ENCODE results near the gene CYB5A. TPM values are rescaled to one million over a fixed set of nuclear protein-coding genes. Genes with fewer than 3 reads are reported as not detected.

The CYB5A gene
- polyA plus RNA-seq, 2 of the 4 experiments (the other 2 are of a cell fraction) = 132 to 267 TPM

GRCh38 chr18:74284191-74284979, 7.4 kb downstream of the CYB5A start:
- peaks cover 70% of the 10 kb centered on the region for H3K4me1 ChIP-seq
- ChIA-PET POLR2A (no interaction called here), CTCF (interaction anchor here (1.2 kb wide), 1 partner anchor 69 kb away, joined by 3 read pairs; no protein-coding TSS in a partner anchor)
- H3K9me3 ChIP-seq = no peaks in the 10 kb centered on the region
- FAIRE-seq (no peak), DNase-seq (ENCODE audit: low read depth in 1 of 2, low spot score in 1 of 2) (no peak), ATAC-seq (no peak)
- H3K4me2 ChIP-seq = no peak overlapping the region
- WGBS (ENCODE audit: missing lambda C conversion rate) = 83% methylated on average over 11 of the region's 11 CpGs
- H3K27ac ChIP-seq = peak overlapping the region in 1 of 2 experiments; percentile 52; a peak in 2 of 6 replicates
- TF ChIP-seq MAX (IDR thresholded peaks at IDR 0.05) = no peak
- TF ChIP-seq JUN (IDR thresholded peaks at IDR 0.05) = no peak
- no peak for TF ChIP-seq HMGXB4 (CRISPR knock-in tag; IDR thresholded peaks at IDR 0.05; ENCODE audit: borderline replicate concordance)
- H3K4me3 ChIP-seq = no peak overlapping the region

- Histone ChIP-seq H3K4me2 (no peak overlapping the region), H3K4me3 (no peak overlapping the region)
- CTCF ChIA-PET = no interaction called here
Observed at GRCh38 chr18:74283646-74284045, 8.1 kb downstream of the CYB5A start.

GRCh38 chr18:74282755-74283554, 8.8 kb downstream of the CYB5A start:
- DNase-seq (ENCODE audit: low read depth in 1 of 2, low spot score in 1 of 2) = no peak
- CTCF ChIA-PET = no interaction called here
- TF ChIP-seq JUNB (IDR thresholded peaks at IDR 0.05) = no peak
- no peak for TF ChIP-seq ATOH8 (CRISPR knock-in tag; IDR thresholded peaks at IDR 0.05; ENCODE audit: low read depth)
- TF ChIP-seq E2F6 (IDR thresholded peaks at IDR 0.05; ENCODE audit: borderline replicate concordance, low read depth) = no peak
- TF ChIP-seq HEYL (CRISPR knock-in tag; IDR thresholded peaks at IDR 0.05) = no peak
- TF ChIP-seq PHF8 (IDR thresholded peaks at IDR 0.05; ENCODE audit: borderline replicate concordance, low read depth) = no peak
- TF ChIP-seq EHF (CRISPR knock-in tag; IDR thresholded peaks at IDR 0.05) = no peak
- no peak for TF ChIP-seq NR3C1 (IDR thresholded peaks at IDR 0.05)
- TF ChIP-seq CTCF (IDR thresholded peaks at IDR 0.05) = no peak
- no peak for TF ChIP-seq JUN (IDR thresholded peaks at IDR 0.05)
- TF ChIP-seq KDM1A (IDR thresholded peaks at IDR 0.05; ENCODE audit: low read depth) = no peak
- TF ChIP-seq ESRRA (IDR thresholded peaks at IDR 0.05; ENCODE audit: borderline replicate concordance, low read length) = no peak
- TF ChIP-seq EHMT2 (IDR thresholded peaks at IDR 0.05; ENCODE audit: low read depth) = no peak
- TF ChIP-seq GATA3 (IDR thresholded peaks at IDR 0.05; ENCODE audit: borderline replicate concordance) = no peak
- TF ChIP-seq RAD21 (conservative IDR thresholded peaks at IDR 0.05 in 1 of 2, IDR thresholded peaks at IDR 0.05 in 1 of 2) = no peak
- TF ChIP-seq FOSB (CRISPR knock-in tag; IDR thresholded peaks at IDR 0.05) = no peak
- TF ChIP-seq HMGXB4 (CRISPR knock-in tag; IDR thresholded peaks at IDR 0.05; ENCODE audit: borderline replicate concordance) = no peak
- no peak for TF ChIP-seq ZC3H11A (IDR thresholded peaks at IDR 0.05)
- TF ChIP-seq SREBF2 (IDR thresholded peaks at IDR 0.05) = no peak
- FAIRE-seq = no peak
- peak overlapping the region; percentile 58 to 64; a peak in 5 of 6 replicates for H3K27ac ChIP-seq
- 90% methylated on average over 10 of the region's 10 CpGs for WGBS (ENCODE audit: missing lambda C conversion rate)
- peaks cover 56% of the 10 kb centered on the region for H3K4me1 ChIP-seq
- H3K4me2 ChIP-seq = peak overlapping the region; percentile 44; the same call in 2 of the 3 replicates
- POLR2A ChIA-PET = no interaction called here
- no peak for ATAC-seq
- no peak overlapping the region for H3K4me3 ChIP-seq
- no peaks in the 10 kb centered on the region for H3K9me3 ChIP-seq

More at GRCh38 chr18:74283646-74284045, 8.1 kb downstream of the CYB5A start:
- Histone ChIP-seq H3K4me1 (peaks cover 63% of the 10 kb centered on the region), H3K9me3 (no peaks in the 10 kb centered on the region), H3K27ac (peak overlapping the region; percentile 33 to 64; a peak in 2 of 6 replicates)
- 87% methylated on average over 10 of the region's 10 CpGs for WGBS (ENCODE audit: missing lambda C conversion rate)
- TF ChIP-seq ZSCAN20 (CRISPR knock-in tag; IDR thresholded peaks at IDR 0.05) (no peak), CHD4 (IDR thresholded peaks at IDR 0.05; ENCODE audit: borderline replicate concordance) (no peak), NFE2L2 (conservative IDR thresholded peaks at IDR 0.05; ENCODE audit: low read length) (no peak)
- ATAC-seq (no peak), FAIRE-seq (no peak), DNase-seq (ENCODE audit: low read depth in 1 of 2, low spot score in 1 of 2) (no peak)
- POLR2A ChIA-PET = no interaction called here
